Bronchus fibroblast of lung (primary cell): ENCODE results near the gene SHCBP1. TPM values are rescaled to one million over a fixed set of nuclear protein-coding genes. Genes with fewer than 3 reads are reported as not detected.

ENCODE experiments used
- total RNA-seq: library from RNA; depleted of rRNA; stranded (reverse); fragments of >200 nt; gene quantifications from 2 replicates; pipeline ENCODE4 v1.2.3, GENCODE V29; 2015

SHCBP1 gene
- total RNA-seq = 27.8 and 29.9 TPM in 2 replicates

DNA sequence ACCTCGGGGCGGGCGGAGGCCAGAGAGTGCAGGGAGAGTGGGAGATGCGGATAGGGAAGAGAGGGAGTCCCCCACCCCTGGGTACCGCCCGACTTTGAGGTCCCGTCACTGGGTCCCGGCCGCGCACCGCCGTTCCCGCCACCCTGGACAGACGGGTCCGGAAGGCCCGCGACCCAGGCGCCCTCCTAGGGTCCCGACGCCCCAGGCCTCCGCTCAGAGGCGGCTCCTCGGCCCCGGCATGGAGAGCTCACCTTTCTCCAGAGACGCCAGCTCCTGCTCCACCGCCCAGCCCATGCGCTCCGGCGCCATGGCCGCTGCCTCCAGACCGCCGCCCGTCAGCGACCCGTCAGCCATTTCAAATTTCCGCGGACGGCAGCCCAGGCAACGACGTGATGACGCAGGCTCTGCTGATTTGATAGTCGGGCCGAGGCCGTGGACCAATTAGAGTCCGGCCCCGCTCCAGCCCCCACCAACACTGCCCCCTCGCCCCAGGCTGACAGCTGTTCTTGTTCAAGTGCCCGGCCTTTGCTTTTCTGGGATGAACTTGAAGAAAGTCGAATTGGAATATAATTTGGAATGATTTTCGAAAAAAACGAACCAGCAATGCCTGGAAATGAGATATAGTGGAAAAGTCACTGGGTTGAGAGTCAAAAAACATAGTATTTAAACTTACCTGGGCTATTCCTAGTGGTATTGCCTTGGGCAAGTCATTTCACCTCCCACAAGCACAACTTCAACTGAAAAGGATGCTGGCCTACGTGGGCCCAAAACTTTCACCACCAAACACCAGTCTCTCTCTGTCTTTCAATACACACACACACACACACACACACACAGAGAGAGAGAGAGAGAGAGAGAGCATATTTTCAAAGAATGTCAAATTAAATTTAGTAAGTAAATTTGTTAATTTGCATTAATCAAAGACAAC lies at the start of gene SHCBP1:
Gene SHCBP1 (minus strand): TSS at position 374 of the 928 bp plus-strand sequence. CDS start 20 bp downstream, at position 354.

Other genes starting within 250 kb of the SHCBP1 start
- 60.2 and 65.4 TPM in 2 replicates for gene VPS35, start 67.8 kb upstream of the SHCBP1 start, total RNA-seq
- 27.4 and 28.7 TPM in 2 replicates for gene ORC6, start 68.3 kb upstream of the SHCBP1 start, total RNA-seq
- under 0.01 TPM in 2 replicates for gene MYLK3, start 127.0 kb upstream of the SHCBP1 start, total RNA-seq
- gene C16orf87, start 209.8 kb upstream of the SHCBP1 start, total RNA-seq = 4.6 and 4.7 TPM in 2 replicates